Hepatocyte (in vitro differentiated cells): ENCODE data around the gene SAP130. TPM values are rescaled to one million over a fixed set of nuclear protein-coding genes. Genes with fewer than 3 reads are reported as not detected.

ENCODE experiments used
- DNase-seq: peaks from one replicate; pipeline ENCODE4 v3.0.0-alpha.2; 2016; ENCODE audit warnings: low spot score
- H2AFZ ChIP-seq: fragments of 200-600 bp; sonication (generic); 2 replicates; pipeline ENCODE4 v1.6.0; 2016; ENCODE audit warnings: antibody characterized with exemption, mild to moderate bottlenecking
- H3K27ac ChIP-seq: fragments of 200-600 bp; sonication (generic); 2 replicates; pipeline ENCODE4 v1.5.1; 2016; ENCODE audit warnings: mild to moderate bottlenecking
- H3K27me3 ChIP-seq: fragments of 200-600 bp; sonication (generic); 2 replicates; pipeline ENCODE4 v1.6.1; 2016
- H3K36me3 ChIP-seq: fragments of 200-600 bp; sonication (generic); replicated peaks from 2 replicates; pipeline ENCODE4 v1.5.1; 2016; ENCODE audit warnings: low read depth; ENCODE audit not compliant: insufficient read depth
- H3K4me1 ChIP-seq: fragments of 200-600 bp; sonication (generic); 2 replicates; pipeline ENCODE4 v1.5.1; 2016; ENCODE audit warnings: mild to moderate bottlenecking, moderate library complexity; ENCODE audit not compliant: insufficient read depth
- H3K4me2 ChIP-seq: fragments of 200-600 bp; sonication (generic); 2 replicates; pipeline ENCODE4 v1.6.0; 2016
- H3K4me3 ChIP-seq: fragments of 200-600 bp; sonication (generic); 2 replicates; pipeline ENCODE4 v1.5.1; 2016; ENCODE audit warnings: mild to moderate bottlenecking
- H3K79me2 ChIP-seq: fragments of 200-600 bp; sonication (generic); 2 replicates; pipeline ENCODE4 v1.6.0; 2017; ENCODE audit warnings: mild to moderate bottlenecking
- H3K9me2 ChIP-seq: fragments of 200-600 bp; sonication (generic); replicated peaks from 2 replicates; pipeline ENCODE4 v1.6.0; 2017; ENCODE audit warnings: mild to moderate bottlenecking; ENCODE audit not compliant: insufficient read depth
- H3K9me3 ChIP-seq: fragments of 200-600 bp; sonication (generic); 2 replicates; pipeline ENCODE4 v1.5.1; 2016; ENCODE audit warnings: low read depth, mild to moderate bottlenecking
- H4K20me1 ChIP-seq: fragments of 200-600 bp; sonication (generic); 2 replicates; pipeline ENCODE4 v1.6.0; 2016; ENCODE audit warnings: mild to moderate bottlenecking; ENCODE audit not compliant: insufficient read depth, poor library complexity, severe bottlenecking
- EZH2 ChIP-seq: fragments of 200-600 bp; sonication (generic); IDR thresholded peaks from 2 replicates; pipeline ENCODE4 v1.6.1; 2016; ENCODE audit warnings: antibody characterized with exemption, mild to moderate bottlenecking, borderline replicate concordance
- EZH2phosphoT487 ChIP-seq: fragments of 200-600 bp; sonication (generic); IDR thresholded peaks from one replicate; pipeline ENCODE4 v1.6.1; 2018; ENCODE audit warnings: antibody characterized with exemption, mild to moderate bottlenecking, low read depth, moderate library complexity; ENCODE audit not compliant: unreplicated experiment, severe bottlenecking
- WGBS: methylation state at CpG from one replicate; pipeline ENCODE4 v1.1.6; 2016; ENCODE audit warnings: low lambda C conversion rate; ENCODE audit errors: missing lambda C conversion rate; 5-methylcytosine and 5-hydroxymethylcytosine counted together
- polyA plus RNA-seq: library from polyadenylated mRNA; unstranded; fragments of >200 nt; fragmentation: Nextera tagmentation; extraction: Ambion mirVana; gene quantifications from 2 replicates; pipeline ENCODE4 v1.2.1, GENCODE V29; 2016
- small RNA-seq: library from RNA; depleted of rRNA; stranded (forward); fragments of <200 nt; gene quantifications from one replicate; pipeline ENCODE3, GENCODE V24; 2014
- total RNA-seq: library from RNA; depleted of rRNA; stranded (reverse); fragments of >200 nt; gene quantifications from 2 replicates; pipeline ENCODE4 v1.2.3, GENCODE V29; 2014
- TF ChIP-seq, protein P1 (sequence below): fragments of 200-600 bp; sonication (generic); IDR thresholded peaks from 2 replicates; pipeline ENCODE4 v1.5.1; 2016; ENCODE audit warnings: antibody characterized with exemption, mild to moderate bottlenecking; ENCODE audit not compliant: poor library complexity

Gene SAP130
- total and polyA plus RNA-seq, 2 experiments from 2014 or later = 12.6 to 12.7 TPM

DNA sequence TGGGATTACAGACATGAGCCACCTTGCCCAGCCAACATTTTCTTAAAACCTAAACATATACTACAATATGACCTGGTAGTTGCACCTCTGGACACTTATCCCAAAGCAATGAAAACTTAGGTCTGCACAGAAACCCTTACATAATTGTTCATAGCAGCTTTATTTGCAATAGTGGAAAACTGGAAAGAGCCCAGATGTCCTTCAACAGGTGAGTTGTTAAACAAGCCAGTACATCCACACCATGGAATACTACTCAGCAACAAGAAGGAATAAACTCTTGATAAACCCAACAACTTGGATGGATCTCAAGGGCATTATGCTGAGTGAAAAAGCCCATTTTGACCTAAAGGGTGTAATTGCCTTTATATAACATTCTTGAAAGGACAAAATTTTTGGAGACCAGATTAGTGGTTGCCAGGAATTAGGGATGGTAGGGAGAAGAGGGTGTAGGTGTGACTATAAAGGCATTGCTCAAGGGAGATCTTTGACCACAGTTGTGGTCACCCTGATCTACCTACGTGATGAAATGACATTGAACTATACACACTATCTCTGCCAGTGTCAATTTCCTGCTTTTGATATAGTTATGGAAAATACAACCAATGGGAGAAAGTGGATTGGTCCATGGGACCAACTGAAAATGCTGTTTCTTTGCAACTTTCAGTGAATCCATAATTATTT, 130.2 kb downstream of the SAP130 start:
- no peaks in the 10 kb centered on the region for H3K9me3 ChIP-seq
- H3K79me2 ChIP-seq = no peaks in the 10 kb centered on the region
- no peak for DNase-seq
- H3K4me3 ChIP-seq = no peak overlapping the region
- no peaks in the 10 kb centered on the region for H4K20me1 ChIP-seq
- WGBS = 81% methylated on average over 1 of the region's 1 CpG
- no peaks in the 10 kb centered on the region for H3K27me3 ChIP-seq
- H3K27ac ChIP-seq = no peak overlapping the region
- no peak overlapping the region for H3K4me2 ChIP-seq
- H3K36me3 ChIP-seq = no peaks in the 10 kb centered on the region
- no peaks in the 10 kb centered on the region for H3K4me1 ChIP-seq
- no peaks in the 10 kb centered on the region for H3K9me2 ChIP-seq
- H2AFZ ChIP-seq = no peak overlapping the region
- no peak for TF ChIP-seq EZH2

DNA sequence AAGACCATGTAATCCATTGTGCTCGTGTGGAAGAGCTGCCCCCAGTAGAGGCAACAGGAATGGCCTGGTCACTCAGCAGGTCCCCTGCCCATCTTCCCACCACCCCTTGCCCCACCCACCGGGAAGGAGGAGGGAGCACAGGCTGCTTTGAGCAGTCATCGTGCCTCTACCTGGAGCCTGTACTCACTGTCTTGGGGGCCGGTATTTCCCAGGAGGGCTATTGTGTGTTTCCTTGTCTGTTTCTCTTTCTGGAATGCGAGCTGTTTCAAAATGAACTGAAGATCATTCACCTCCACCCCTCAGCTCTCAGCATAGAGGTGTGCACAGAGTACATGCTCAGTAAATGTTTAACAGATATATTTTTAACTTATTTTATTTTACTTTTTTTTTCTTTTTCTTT, 134.4 kb downstream of the SAP130 start:
- Histone ChIP-seq H3K79me2 (peaks cover 4% of the 10 kb centered on the region), H3K27me3 (no peaks in the 10 kb centered on the region), H3K27ac (no peak overlapping the region), H3K9me2 (no peaks in the 10 kb centered on the region), H2AFZ (no peak overlapping the region), H3K9me3 (no peaks in the 10 kb centered on the region), H3K4me1 (no peaks in the 10 kb centered on the region), H3K4me2 (no peak overlapping the region), H3K36me3 (no peaks in the 10 kb centered on the region), H3K4me3 (no peak overlapping the region), H4K20me1 (no peaks in the 10 kb centered on the region)
- DNase-seq = no peak
- WGBS = 56% methylated on average over 5 of the region's 5 CpGs
- TF ChIP-seq, protein P1, sequence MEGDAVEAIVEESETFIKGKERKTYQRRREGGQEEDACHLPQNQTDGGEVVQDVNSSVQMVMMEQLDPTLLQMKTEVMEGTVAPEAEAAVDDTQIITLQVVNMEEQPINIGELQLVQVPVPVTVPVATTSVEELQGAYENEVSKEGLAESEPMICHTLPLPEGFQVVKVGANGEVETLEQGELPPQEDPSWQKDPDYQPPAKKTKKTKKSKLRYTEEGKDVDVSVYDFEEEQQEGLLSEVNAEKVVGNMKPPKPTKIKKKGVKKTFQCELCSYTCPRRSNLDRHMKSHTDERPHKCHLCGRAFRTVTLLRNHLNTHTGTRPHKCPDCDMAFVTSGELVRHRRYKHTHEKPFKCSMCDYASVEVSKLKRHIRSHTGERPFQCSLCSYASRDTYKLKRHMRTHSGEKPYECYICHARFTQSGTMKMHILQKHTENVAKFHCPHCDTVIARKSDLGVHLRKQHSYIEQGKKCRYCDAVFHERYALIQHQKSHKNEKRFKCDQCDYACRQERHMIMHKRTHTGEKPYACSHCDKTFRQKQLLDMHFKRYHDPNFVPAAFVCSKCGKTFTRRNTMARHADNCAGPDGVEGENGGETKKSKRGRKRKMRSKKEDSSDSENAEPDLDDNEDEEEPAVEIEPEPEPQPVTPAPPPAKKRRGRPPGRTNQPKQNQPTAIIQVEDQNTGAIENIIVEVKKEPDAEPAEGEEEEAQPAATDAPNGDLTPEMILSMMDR = no peak
- TF ChIP-seq EZH2 (no peak), EZH2phosphoT487 (no peak)

DNA sequence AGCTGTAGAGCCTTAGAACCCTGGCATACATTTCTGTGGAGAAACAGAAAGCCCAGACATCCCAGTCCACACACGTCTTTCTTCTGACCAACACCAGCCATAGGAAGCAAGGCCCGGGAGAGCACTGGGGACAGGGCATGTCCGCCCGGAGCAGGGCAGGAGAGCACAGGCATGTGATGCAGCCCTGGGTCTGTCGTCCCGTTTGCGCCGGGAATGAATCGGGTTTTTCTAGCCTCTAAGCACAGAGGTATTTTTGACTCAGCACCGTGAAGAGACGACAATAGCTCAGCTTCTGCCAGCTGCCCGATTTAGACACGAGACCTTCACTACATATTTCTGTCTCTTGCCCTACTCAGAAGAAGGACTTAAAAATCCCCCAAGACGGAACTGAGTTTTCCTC, 134.8 kb downstream of the SAP130 start:
- H3K27me3 ChIP-seq = no peaks in the 10 kb centered on the region
- 92% methylated on average over 14 of the region's 14 CpGs for WGBS
- TF ChIP-seq EZH2 = no peak
- TF ChIP-seq, protein P1 = no peak
- TF ChIP-seq EZH2phosphoT487 = no peak
- H2AFZ ChIP-seq = no peak overlapping the region
- no peaks in the 10 kb centered on the region for H3K36me3 ChIP-seq
- no peaks in the 10 kb centered on the region for H3K4me1 ChIP-seq
- no peaks in the 10 kb centered on the region for H4K20me1 ChIP-seq
- no peaks in the 10 kb centered on the region for H3K9me3 ChIP-seq
- H3K9me2 ChIP-seq = no peaks in the 10 kb centered on the region
- no peak overlapping the region for H3K27ac ChIP-seq
- peaks cover 8% of the 10 kb centered on the region for H3K79me2 ChIP-seq
- no peak overlapping the region for H3K4me3 ChIP-seq
- no peak for DNase-seq
- no peak overlapping the region for H3K4me2 ChIP-seq

DNA sequence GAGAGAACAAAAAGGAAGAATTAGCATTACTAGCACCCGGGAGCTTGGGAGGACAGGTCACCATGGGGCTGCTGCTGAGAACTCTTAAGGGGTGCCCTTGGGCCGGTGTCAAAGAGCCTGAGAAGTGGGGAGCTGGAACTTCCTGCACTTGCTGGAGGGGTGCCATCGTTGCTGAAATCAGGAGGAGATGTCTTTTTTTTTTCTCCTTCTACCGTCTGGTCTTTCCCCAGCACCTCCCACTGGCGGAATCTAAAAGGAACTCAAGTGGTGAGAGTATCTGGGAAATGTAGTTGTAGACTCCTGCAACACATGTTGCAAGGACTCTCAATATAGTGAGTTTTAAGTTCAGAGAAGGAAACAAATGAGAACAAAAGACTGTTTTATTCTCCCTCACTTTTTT, 136.0 kb downstream of the SAP130 start:
- TF ChIP-seq EZH2 = no peak
- TF ChIP-seq, protein P1 = no peak
- TF ChIP-seq EZH2phosphoT487 = no peak
- 75% methylated on average over 5 of the region's 5 CpGs for WGBS
- Histone ChIP-seq H3K79me2 (peaks cover 19% of the 10 kb centered on the region), H3K36me3 (no peaks in the 10 kb centered on the region), H3K9me2 (no peaks in the 10 kb centered on the region), H3K4me2 (no peak overlapping the region), H2AFZ (no peak overlapping the region), H3K27me3 (no peaks in the 10 kb centered on the region), H3K27ac (no peak overlapping the region), H3K4me1 (peaks cover 8% of the 10 kb centered on the region), H4K20me1 (no peaks in the 10 kb centered on the region), H3K9me3 (no peaks in the 10 kb centered on the region), H3K4me3 (no peak overlapping the region)
- no peak for DNase-seq

Small RNAs within 50 kb of the gene (small RNA-seq; reads per million reads assigned to genes)
- gene AC012306.1 (not detected), gene AC108059.3 (not detected), gene RF00019 (not detected)

Other genes starting within 250 kb of the SAP130 start
- 36.2 and 47.5 TPM in 2 replicates for gene WDR33, start 216.9 kb downstream of the SAP130 start, total RNA-seq
- gene WDR33, start 216.9 kb downstream of the SAP130 start, polyA plus RNA-seq = 33.5 and 43.3 TPM in 2 replicates
- gene POLR2D, start 169.9 kb downstream of the SAP130 start, total RNA-seq = 19.9 and 25.2 TPM in 2 replicates
- 22.0 and 31.4 TPM in 2 replicates for gene POLR2D, start 169.9 kb downstream of the SAP130 start, polyA plus RNA-seq
- 10.1 and 14.7 TPM in 2 replicates for gene AMMECR1L, start 142.1 kb downstream of the SAP130 start, total RNA-seq
- 8.1 and 9.3 TPM in 2 replicates for gene AMMECR1L, start 142.1 kb downstream of the SAP130 start, polyA plus RNA-seq
- 38.8 and 49.7 TPM in 2 replicates for gene UGGT1, start 63.1 kb upstream of the SAP130 start, total RNA-seq
- 6.8 and 11.8 TPM in 2 replicates for gene UGGT1, start 63.1 kb upstream of the SAP130 start, polyA plus RNA-seq